Liver (tissue), 3 donors: ENCODE measurements around the gene SLC12A7.

Source experiments
- ATF3 ChIP-seq: IDR thresholded peaks from 2 replicates; pipeline ENCODE4 v1.6.1; 2016; ENCODE audit warnings: antibody characterized with exemption
- CTCF ChIP-seq: fragments of 150-350 bp; IDR thresholded peaks from 2 replicates; pipeline ENCODE4 v1.5.1; 2017; ENCODE audit warnings: improper control_type of control experiment, low read depth, low read length; ENCODE audit not compliant: missing input control
- FOXA1 ChIP-seq: IDR thresholded peaks from 2 replicates; pipeline ENCODE4 v1.6.1; 2016; ENCODE audit warnings: antibody characterized with exemption
- FOXA2 ChIP-seq: IDR thresholded peaks from 2 replicates; pipeline ENCODE4 v1.6.1; 2016; ENCODE audit warnings: antibody characterized with exemption
- GABPA ChIP-seq, 2 donors: IDR thresholded peaks in 1 of 2; conservative IDR thresholded peaks in 1 of 2; 2 replicates each; pipeline ENCODE4 v1.6.1; 2016; ENCODE audit warnings: antibody characterized with exemption in 2 of 2, mild to moderate bottlenecking in 1 of 2, moderate library complexity in 1 of 2
- HNF4G ChIP-seq: IDR thresholded peaks from 2 replicates; pipeline ENCODE4 v1.6.1; 2016; ENCODE audit warnings: antibody characterized with exemption
- JUND ChIP-seq, 2 donors: IDR thresholded peaks; 2 replicates each; pipeline ENCODE4 v1.6.1; 2016; ENCODE audit warnings: antibody characterized with exemption in 2 of 2
- MAX ChIP-seq: IDR thresholded peaks from 2 replicates; pipeline ENCODE4 v1.6.1; 2016; ENCODE audit warnings: antibody characterized with exemption
- RAD21 ChIP-seq, 2 donors: IDR thresholded peaks; 2 replicates each; pipeline ENCODE4 v1.6.1; 2016; ENCODE audit warnings: antibody characterized with exemption in 2 of 2, mild to moderate bottlenecking in 2 of 2
- REST ChIP-seq: IDR thresholded peaks from 2 replicates; pipeline ENCODE4 v1.6.1; 2016; ENCODE audit warnings: antibody characterized with exemption, mild to moderate bottlenecking
- SP1 ChIP-seq: IDR thresholded peaks from 2 replicates; pipeline ENCODE4 v1.6.1; 2018; ENCODE audit warnings: antibody characterized with exemption, mild to moderate bottlenecking
- TAF1 ChIP-seq: conservative IDR thresholded peaks from 2 replicates; pipeline ENCODE4 v1.6.1; 2016; ENCODE audit warnings: antibody characterized with exemption, mild to moderate bottlenecking
- YY1 ChIP-seq: IDR thresholded peaks from 2 replicates; pipeline ENCODE4 v1.6.1; 2016; ENCODE audit warnings: antibody characterized with exemption, mild to moderate bottlenecking
- donor health status: healthy.
- donor health status: healthy.

GRCh38 chr5:1057485-1058082, 54.3 kb downstream of the SLC12A7 start:
- TF ChIP-seq FOXA2: no peak
- no peak for TF ChIP-seq SP1
- no peak for TF ChIP-seq CTCF
- no peak for TF ChIP-seq YY1
- no peak for TF ChIP-seq RAD21 (IDR thresholded peaks at IDR 0.05)
- no peak for TF ChIP-seq FOXA1
- TF ChIP-seq ATF3: no peak
- TF ChIP-seq JUND (IDR thresholded peaks at IDR 0.05): no peak
- no peak for TF ChIP-seq GABPA (IDR thresholded peaks at IDR 0.05 in 1 of 2, conservative IDR thresholded peaks at IDR 0.05 in 1 of 2)
- TF ChIP-seq HNF4G: no peak
- TF ChIP-seq REST: no peak
- no peak for TF ChIP-seq TAF1
- TF ChIP-seq MAX: no peak
